GM10266 (cell line): ENCODE measurements around the gene OCLN.
"Not testable (repeated sequence)": the region's sequence is repeated elsewhere in the genome, so short reads cannot be mapped to it uniquely, and the experiment has no call there.

Source experiments
- DNase-seq: peaks from one replicate; pipeline ENCODE4 v3.0.0; 2012; ENCODE audit errors: extremely low spot score
- CTCF ChIP-seq: IDR thresholded peaks from 2 replicates; pipeline ENCODE4 v1.5.1; 2012; ENCODE audit warnings: mild to moderate bottlenecking, low read depth; ENCODE audit not compliant: control insufficient read depth, insufficient read depth; ENCODE audit errors: missing control alignments

The OCLN gene

DNA sequence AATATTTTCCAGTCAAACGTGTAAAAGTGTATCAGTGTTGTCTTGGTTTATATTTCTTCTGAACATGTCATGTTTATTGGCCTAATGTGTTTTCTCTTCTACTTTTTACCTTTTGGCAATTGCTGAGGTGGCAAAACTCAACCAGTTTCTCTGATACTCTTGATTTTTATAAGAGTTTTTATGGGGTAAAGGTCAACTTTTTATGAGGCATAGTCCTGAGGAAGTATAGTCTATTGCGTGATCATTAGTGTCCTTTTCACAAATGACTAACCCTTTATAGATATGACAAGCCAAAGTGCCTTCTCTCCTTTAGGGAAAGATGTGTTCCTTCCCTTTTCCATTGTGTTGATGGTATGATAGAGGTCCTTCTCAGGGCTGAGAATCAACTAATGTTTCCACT lies 32.9 kb downstream of the OCLN start:
- TF ChIP-seq CTCF = no peak
- DNase-seq = no peak

- TF ChIP-seq CTCF = no peak
- no peak for DNase-seq
Observed at GRCh38 chr5:69526660-69527059, 34.1 kb downstream of the OCLN start.

DNA sequence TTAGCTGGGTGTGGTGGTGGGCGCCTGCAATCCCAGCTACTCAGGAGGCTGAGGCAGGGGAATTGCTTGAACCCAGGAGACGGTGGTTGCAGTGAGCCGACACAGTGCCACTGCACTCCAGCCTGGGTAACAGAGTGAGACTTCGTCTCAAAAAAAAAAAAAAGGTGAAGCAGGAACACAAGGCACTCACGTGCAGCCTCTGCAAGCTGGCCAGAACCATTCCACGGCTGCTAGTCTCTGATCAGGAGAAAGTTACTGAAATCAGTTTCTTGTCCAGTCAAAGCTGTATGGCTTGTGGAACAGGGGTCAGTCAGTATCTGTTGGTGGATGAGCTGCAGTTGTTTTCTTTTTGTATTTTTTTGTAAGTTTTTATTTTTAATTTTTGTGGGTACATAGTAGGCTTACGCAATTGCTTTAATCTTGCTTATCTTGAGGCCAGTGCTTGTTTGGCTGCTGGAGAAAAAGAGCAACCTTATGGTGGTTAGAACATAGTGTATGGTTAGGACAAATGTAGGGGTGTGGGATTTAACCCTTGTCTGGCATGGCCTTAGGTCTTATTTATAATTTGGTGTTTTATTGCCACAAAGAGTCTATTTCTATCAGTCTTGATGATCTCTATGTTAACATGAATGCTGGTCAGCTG lies 34.7 kb downstream of the OCLN start:
- no peak for TF ChIP-seq CTCF
- DNase-seq = no peak

GRCh38 chr5:69528035-69528434 lies 35.4 kb downstream of the OCLN start:
- DNase-seq = no peak
- TF ChIP-seq CTCF = no peak

- no peak for TF ChIP-seq CTCF
- no peak for DNase-seq
Observed at GRCh38 chr5:69528609-69529008, 36.0 kb downstream of the OCLN start.

GRCh38 chr5:69530561-69531405 lies 38.2 kb downstream of the OCLN start:
- no peak for DNase-seq
- no peak for TF ChIP-seq CTCF

- DNase-seq = no peak
- no peak for TF ChIP-seq CTCF
Observed at GRCh38 chr5:69531406-69531801, 38.8 kb downstream of the OCLN start.

DNA sequence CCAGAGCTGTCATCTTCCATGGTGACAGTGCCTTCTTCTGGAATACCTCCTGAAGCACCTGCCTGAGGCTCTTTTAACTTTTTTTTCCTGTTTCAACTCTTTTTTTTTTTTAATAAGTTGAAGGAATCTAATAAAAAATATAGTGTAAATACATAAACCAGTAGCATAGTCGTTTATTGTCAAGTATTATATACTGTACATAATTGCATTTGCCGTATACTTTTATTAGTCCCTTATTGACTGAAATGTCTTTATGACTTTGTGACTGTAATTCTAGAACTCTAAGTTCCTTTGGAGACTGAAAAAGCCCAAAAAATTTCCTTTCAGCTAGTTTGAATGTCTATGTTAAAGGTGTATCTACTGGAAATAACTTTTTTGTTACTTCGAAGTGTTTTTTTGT lies 45.3 kb downstream of the OCLN start:
- not testable (repeated sequence) for DNase-seq

GRCh38 chr5:69538735-69539134 lies 46.1 kb downstream of the OCLN start:
- DNase-seq = not testable (repeated sequence)

GRCh38 chr5:69541347-69541746 lies 48.8 kb downstream of the OCLN start:
- DNase-seq = not testable (repeated sequence)
